Activated CD8-positive, alpha-beta T cell treated with anti-CD3 and anti-CD28 coated beads, Interleukin-2, amount 10 ng/mL, durations not matched to agents 7 days and 5 days (primary cell): Measurements from ENCODE around the gene MAMDC2. TPM values are rescaled to one million over a fixed set of nuclear protein-coding genes. Genes with fewer than 3 reads are reported as not detected.
A peak's percentile ranks its signal among the peaks of the same experiment; 100 is the strongest.

Experiments
- ATAC-seq: fragments of 150-1000 bp; cut with Tn5 transposase; one replicate; pipeline ENCODE4 v1.10.0; 2021; ENCODE audit warnings: moderate library complexity
- CTCF ChIA-PET: fragments of 350-600 bp; sonication (Branson Sonifier 250); formaldehyde crosslinking; loops from one replicate; lab custom pipeline; 2021; ENCODE audit warnings: antibody characterized with exemption; lab: Charles Lee
- POLR2A ChIA-PET: fragments of 350-600 bp; sonication (Branson Sonifier 250); formaldehyde crosslinking; loops from one replicate; lab custom pipeline; 2021; ENCODE audit warnings: antibody characterized with exemption; lab: Charles Lee
- DNase-seq: peaks from one replicate; pipeline ENCODE4 v3.0.0-alpha.2; 2020
- H3K27ac Mint-ChIP-seq: one replicate; pipeline ENCODE4 v1.8.0; 2021; ENCODE audit warnings: mild to moderate bottlenecking, mixed read lengths
- H3K27me3 Mint-ChIP-seq: one replicate; pipeline ENCODE4 v1.8.0; 2021; ENCODE audit warnings: low read depth, mixed read lengths
- H3K36me3 Mint-ChIP-seq: one replicate; pipeline ENCODE4 v1.8.0; 2021; ENCODE audit warnings: low read depth, mixed read lengths
- H3K4me1 Mint-ChIP-seq: one replicate; pipeline ENCODE4 v1.8.0; 2021; ENCODE audit warnings: low read depth, mixed read lengths
- H3K4me3 Mint-ChIP-seq: one replicate; pipeline ENCODE4 v1.8.0; 2021; ENCODE audit warnings: mild to moderate bottlenecking, mixed read lengths
- H3K9me3 Mint-ChIP-seq: one replicate; pipeline ENCODE4 v1.8.0; 2022; ENCODE audit warnings: mixed read lengths; ENCODE audit not compliant: insufficient read depth
- total RNA-seq, 2 experiments: library from RNA; stranded (reverse); gene quantifications; one replicate each; pipeline ENCODE4 v1.2.3, GENCODE V29; 2021

MAMDC2 gene
- total RNA-seq, 2 experiments from 2014 or later = not detected

GRCh38 chr9:70093944-70094343 is 50.3 kb downstream of the MAMDC2 start:
- Mint-ChIP-seq H3K4me1 (no peaks in the 10 kb centered on the region), H3K36me3 (no peaks in the 10 kb centered on the region), H3K27ac (no peak overlapping the region), H3K27me3 (peaks cover 4% of the 10 kb centered on the region), H3K4me3 (no peak overlapping the region), H3K9me3 (no peaks in the 10 kb centered on the region)
- CTCF ChIA-PET = interaction anchor here (6.9 kb wide), 1 partner anchor 18 kb away, joined by 38 read pairs; no protein-coding TSS in a partner anchor
- DNase-seq (no peak), ATAC-seq (peak; percentile 42)
- POLR2A ChIA-PET = interaction anchor here (0.7 kb wide), 1 partner anchor 129 kb away, joined by 3 read pairs; no protein-coding TSS in a partner anchor

GRCh38 chr9:70094747-70095146 is 51.1 kb downstream of the MAMDC2 start:
- H3K27me3 Mint-ChIP-seq = peaks cover 4% of the 10 kb centered on the region
- no peaks in the 10 kb centered on the region for H3K36me3 Mint-ChIP-seq
- POLR2A ChIA-PET = no interaction called here
- no peaks in the 10 kb centered on the region for H3K9me3 Mint-ChIP-seq
- H3K4me3 Mint-ChIP-seq = no peak overlapping the region
- no peak for ATAC-seq
- no peak for DNase-seq
- no peak overlapping the region for H3K27ac Mint-ChIP-seq
- CTCF ChIA-PET = interaction anchor here (6.9 kb wide), 1 partner anchor 17 kb away, joined by 38 read pairs; no protein-coding TSS in a partner anchor
- H3K4me1 Mint-ChIP-seq = no peaks in the 10 kb centered on the region

- H3K9me3 Mint-ChIP-seq = no peaks in the 10 kb centered on the region
- H3K27me3 Mint-ChIP-seq = peaks cover 4% of the 10 kb centered on the region
- no peak overlapping the region for H3K4me3 Mint-ChIP-seq
- ATAC-seq (no peak), DNase-seq (no peak)
- ChIA-PET POLR2A (no interaction called here), CTCF (interaction anchor here (6.9 kb wide), 1 partner anchor 14 kb away, joined by 38 read pairs; no protein-coding TSS in a partner anchor)
- H3K4me1 Mint-ChIP-seq = no peaks in the 10 kb centered on the region
- H3K36me3 Mint-ChIP-seq = no peaks in the 10 kb centered on the region
- no peak overlapping the region for H3K27ac Mint-ChIP-seq
Observed at GRCh38 chr9:70097187-70097586, 53.5 kb downstream of the MAMDC2 start.

- Mint-ChIP-seq H3K27ac (no peak overlapping the region), H3K27me3 (peaks cover 2% of the 10 kb centered on the region), H3K36me3 (no peaks in the 10 kb centered on the region), H3K9me3 (no peaks in the 10 kb centered on the region), H3K4me1 (no peaks in the 10 kb centered on the region), H3K4me3 (no peak overlapping the region)
- no peak for DNase-seq
- ChIA-PET CTCF (interaction anchor here (0.8 to 1.0 kb wide), 2 partner anchors 12 to 14 kb away, joined by 3 read pairs; no protein-coding TSS in a partner anchor), POLR2A (no interaction called here)
- ATAC-seq = no peak
Observed at GRCh38 chr9:70100362-70100761, 56.7 kb downstream of the MAMDC2 start.

GRCh38 chr9:70101265-70101664 is 57.6 kb downstream of the MAMDC2 start:
- DNase-seq (no peak), ATAC-seq (no peak)
- Mint-ChIP-seq H3K27ac (no peak overlapping the region), H3K36me3 (no peaks in the 10 kb centered on the region), H3K27me3 (peaks cover 2% of the 10 kb centered on the region), H3K4me3 (no peak overlapping the region), H3K4me1 (no peaks in the 10 kb centered on the region), H3K9me3 (no peaks in the 10 kb centered on the region)
- ChIA-PET POLR2A (no interaction called here), CTCF (no interaction called here)

- POLR2A ChIA-PET = no interaction called here
- H3K4me3 Mint-ChIP-seq = no peak overlapping the region
- H3K27me3 Mint-ChIP-seq = peaks cover 5% of the 10 kb centered on the region
- no peaks in the 10 kb centered on the region for H3K4me1 Mint-ChIP-seq
- H3K27ac Mint-ChIP-seq = no peak overlapping the region
- H3K36me3 Mint-ChIP-seq = no peaks in the 10 kb centered on the region
- ATAC-seq = no peak
- no peaks in the 10 kb centered on the region for H3K9me3 Mint-ChIP-seq
- CTCF ChIA-PET = no interaction called here
- DNase-seq = no peak
Observed at GRCh38 chr9:70105147-70105546, 61.5 kb downstream of the MAMDC2 start.

GRCh38 chr9:70106571-70106970 is 62.9 kb downstream of the MAMDC2 start:
- POLR2A ChIA-PET = no interaction called here
- Mint-ChIP-seq H3K27ac (no peak overlapping the region), H3K4me3 (no peak overlapping the region), H3K36me3 (no peaks in the 10 kb centered on the region), H3K27me3 (peaks cover 9% of the 10 kb centered on the region), H3K9me3 (no peaks in the 10 kb centered on the region), H3K4me1 (no peaks in the 10 kb centered on the region)
- CTCF ChIA-PET = no interaction called here
- ATAC-seq = no peak
- DNase-seq = no peak

GRCh38 chr9:70107558-70107957 is 63.9 kb downstream of the MAMDC2 start:
- ChIA-PET CTCF (interaction anchor here (1.1 kb wide), 1 partner anchor 686 kb away, joined by 3 read pairs; no protein-coding TSS in a partner anchor), POLR2A (no interaction called here)
- ATAC-seq (no peak), DNase-seq (no peak)
- Mint-ChIP-seq H3K27ac (no peak overlapping the region), H3K27me3 (peaks cover 9% of the 10 kb centered on the region), H3K4me3 (no peak overlapping the region), H3K9me3 (no peaks in the 10 kb centered on the region), H3K4me1 (no peaks in the 10 kb centered on the region), H3K36me3 (no peaks in the 10 kb centered on the region)

- CTCF ChIA-PET = interaction anchor here (1.1 kb wide), 1 partner anchor 686 kb away, joined by 3 read pairs; no protein-coding TSS in a partner anchor
- Mint-ChIP-seq H3K27ac (no peak overlapping the region), H3K27me3 (peaks cover 9% of the 10 kb centered on the region), H3K4me1 (no peaks in the 10 kb centered on the region), H3K36me3 (no peaks in the 10 kb centered on the region), H3K4me3 (no peak overlapping the region), H3K9me3 (no peaks in the 10 kb centered on the region)
- DNase-seq (no peak), ATAC-seq (no peak)
- POLR2A ChIA-PET = interaction anchor here (0.6 kb wide), 1 partner anchor 1303 kb away, joined by 3 read pairs; no protein-coding TSS in a partner anchor
Observed at GRCh38 chr9:70108181-70108580, 64.5 kb downstream of the MAMDC2 start.

GRCh38 chr9:70110194-70111041 is 66.8 kb downstream of the MAMDC2 start:
- H3K9me3 Mint-ChIP-seq = no peaks in the 10 kb centered on the region
- H3K4me1 Mint-ChIP-seq = no peaks in the 10 kb centered on the region
- ChIA-PET CTCF (interaction anchor here (0.7 to 6.1 kb wide), 32 partner anchors 11 to 1138 kb away, joined by 3 to 61 read pairs (median 4); partner anchors contain the start of gene MAMDC2), POLR2A (no interaction called here)
- DNase-seq (no peak), ATAC-seq (no peak)
- no peaks in the 10 kb centered on the region for H3K36me3 Mint-ChIP-seq
- peaks cover 13% of the 10 kb centered on the region for H3K27me3 Mint-ChIP-seq
- H3K4me3 Mint-ChIP-seq = no peak overlapping the region
- no peak overlapping the region for H3K27ac Mint-ChIP-seq

GRCh38 chr9:70111042-70111602 is 67.5 kb downstream of the MAMDC2 start:
- Mint-ChIP-seq H3K27me3 (peaks cover 13% of the 10 kb centered on the region), H3K4me1 (no peaks in the 10 kb centered on the region), H3K9me3 (no peaks in the 10 kb centered on the region), H3K4me3 (no peak overlapping the region), H3K36me3 (no peaks in the 10 kb centered on the region), H3K27ac (no peak overlapping the region)
- ATAC-seq = peak; percentile 75
- ChIA-PET CTCF (interaction anchor here (0.7 to 6.1 kb wide), 33 partner anchors 10 to 1138 kb away, joined by 3 to 61 read pairs (median 4); partner anchors contain the start of gene MAMDC2), POLR2A (no interaction called here)
- peak; percentile 66 for DNase-seq
